GM19043 (cell line): ENCODE data around the gene LGALS8.
"Not testable (repeated sequence)": the region's sequence is repeated elsewhere in the genome, so short reads cannot be mapped to it uniquely, and the experiment has no call there.

Source experiments
- ATAC-seq: cut with Tn5 transposase; IDR thresholded peaks from one replicate; pipeline ENCODE4 v1.9.1; 2021; ENCODE audit warnings: low read depth; ENCODE audit not compliant: unreplicated experiment

The LGALS8 gene

GRCh38 chr1:236523704-236524141 is at the start of gene LGALS8:
Gene LGALS8, plus strand, starts transcription at chr1:236523982. Its CDS starts 2,089 bp downstream, at chr1:236526071.
- ATAC-seq: peak; percentile 60

GRCh38 chr1:236476019-236476418 is 47.8 kb upstream of the LGALS8 start:
- no peak for ATAC-seq

GRCh38 chr1:236480758-236481436 is 42.9 kb upstream of the LGALS8 start:
- ATAC-seq: no peak

- ATAC-seq: no peak
Measured at GRCh38 chr1:236484310-236484971, 39.3 kb upstream of the LGALS8 start.

DNA sequence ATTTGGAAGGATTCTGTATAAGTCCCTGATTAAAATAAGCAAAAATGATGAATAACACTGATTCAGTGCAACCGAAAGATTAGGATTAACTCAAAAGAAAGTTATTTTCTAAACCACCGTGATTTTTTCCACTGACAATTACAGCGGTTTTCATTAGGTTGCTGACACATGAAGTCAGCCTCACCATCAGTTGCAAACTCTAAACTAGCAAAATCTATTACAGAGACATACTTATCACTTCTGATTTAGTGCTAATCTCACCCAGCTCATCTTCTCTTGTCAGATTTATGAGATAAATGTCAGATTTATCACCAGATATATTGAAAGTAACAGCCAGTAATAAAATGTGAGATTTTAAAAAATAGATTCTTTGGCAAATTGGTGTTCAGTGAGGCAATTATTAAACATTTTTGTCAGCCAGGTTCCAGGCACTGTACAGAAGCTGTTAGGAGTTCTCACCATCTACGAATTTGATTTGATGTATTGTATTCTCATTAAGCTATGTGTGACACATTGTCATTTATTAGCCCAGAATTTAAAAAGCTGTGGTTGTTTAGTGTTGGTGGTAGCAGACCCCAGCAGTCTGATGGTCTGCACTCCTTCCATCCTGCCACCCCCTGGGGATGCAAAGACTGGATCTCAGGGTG is 37.3 kb upstream of the LGALS8 start:
- ATAC-seq: no peak

DNA sequence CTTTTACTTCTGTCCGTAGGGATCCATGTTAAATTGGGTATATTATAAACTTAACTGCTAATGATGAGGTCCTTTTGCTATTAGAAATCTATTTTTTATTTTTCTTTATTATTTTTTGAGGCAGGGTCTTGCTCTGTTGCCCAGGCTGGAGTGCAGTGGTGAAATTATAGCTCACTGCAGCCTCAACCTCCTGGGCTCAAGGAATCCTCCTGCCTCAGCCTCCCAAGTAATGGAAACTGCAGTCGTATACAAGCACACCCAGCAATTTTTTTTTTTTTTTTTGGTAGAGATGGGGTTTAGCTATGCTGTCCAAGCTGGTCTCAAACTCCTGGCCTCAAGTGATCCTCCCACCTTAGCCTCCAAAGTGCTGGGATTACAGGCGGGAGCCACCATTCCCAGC is 34.6 kb upstream of the LGALS8 start:
- ATAC-seq: not testable (repeated sequence)

GRCh38 chr1:236489710-236490377 is 33.9 kb upstream of the LGALS8 start:
- ATAC-seq: peak; percentile 60

- no peak for ATAC-seq
Measured at GRCh38 chr1:236491469-236492136, 32.2 kb upstream of the LGALS8 start.

DNA sequence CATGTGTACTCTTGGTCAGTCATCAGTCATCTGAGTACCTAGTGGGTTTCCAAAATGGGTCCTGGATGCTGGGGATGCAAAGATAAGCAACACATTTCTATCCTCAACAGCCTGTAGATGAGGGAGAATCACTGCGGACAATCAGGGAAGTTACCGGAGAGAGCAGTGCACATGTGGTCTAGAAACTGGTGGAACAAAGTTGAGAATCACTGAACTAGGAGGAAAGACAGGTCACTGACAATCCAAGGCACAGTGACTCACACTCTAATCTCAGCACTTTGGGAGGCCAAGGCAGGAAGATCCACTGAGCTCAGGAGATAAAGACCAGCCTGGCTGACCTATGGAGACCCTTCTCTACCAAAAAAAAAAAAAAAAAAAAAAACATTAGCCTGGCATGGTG is 31.4 kb upstream of the LGALS8 start:
- ATAC-seq: no peak

DNA sequence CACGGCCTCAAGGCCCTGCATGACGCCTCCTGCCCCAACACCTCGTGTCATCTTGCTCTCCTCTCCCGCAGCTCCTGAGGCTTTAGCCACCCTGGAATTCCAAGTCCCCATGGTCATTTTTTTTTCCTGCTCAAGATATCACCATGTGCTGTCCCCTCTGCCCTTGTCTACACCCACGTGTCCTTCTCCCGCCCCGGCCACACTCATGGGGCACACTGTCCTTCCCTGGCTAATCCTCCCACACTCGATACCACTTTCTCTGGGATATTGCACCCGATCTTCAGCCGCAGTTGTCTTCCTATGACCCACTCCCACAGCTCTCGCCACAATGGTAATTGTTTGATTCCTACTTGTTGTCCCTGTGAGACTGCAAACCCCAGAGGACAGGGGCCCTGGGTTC is 29.7 kb upstream of the LGALS8 start:
- ATAC-seq: no peak

GRCh38 chr1:236494586-236495466 is 29.0 kb upstream of the LGALS8 start:
- ATAC-seq: no peak

DNA sequence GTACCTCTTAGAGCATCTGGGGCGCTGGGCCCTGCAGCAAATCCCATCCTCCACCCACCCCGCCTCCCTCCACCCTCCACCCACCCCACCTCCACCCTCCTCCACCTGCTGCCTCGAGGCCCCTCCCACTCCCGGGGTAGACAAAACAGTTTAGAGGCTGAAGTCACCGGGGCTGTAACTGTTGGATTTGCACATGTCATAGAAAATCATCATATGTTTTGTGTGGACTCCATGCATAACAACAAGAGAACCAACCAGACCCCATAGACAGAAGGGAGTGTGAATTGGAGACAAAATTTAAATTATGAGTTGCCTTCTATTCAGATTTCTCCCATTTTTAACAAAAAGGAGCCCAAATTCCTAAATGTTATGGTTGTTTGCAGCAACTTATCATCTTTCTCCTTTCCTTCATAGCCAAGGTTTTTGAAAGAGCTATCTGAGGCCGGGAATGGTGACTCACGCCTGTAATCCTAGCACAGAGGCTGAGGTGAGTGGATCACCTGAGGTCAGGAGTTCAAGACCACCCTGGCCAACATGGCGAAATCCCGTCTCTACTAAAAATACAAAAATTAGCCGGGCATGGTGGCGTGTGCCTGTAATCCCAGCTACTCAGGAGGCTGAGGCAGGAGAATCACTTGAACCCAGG is 28.2 kb upstream of the LGALS8 start:
- ATAC-seq: no peak

- ATAC-seq: no peak
Measured at GRCh38 chr1:236497908-236498307, 25.9 kb upstream of the LGALS8 start.

DNA sequence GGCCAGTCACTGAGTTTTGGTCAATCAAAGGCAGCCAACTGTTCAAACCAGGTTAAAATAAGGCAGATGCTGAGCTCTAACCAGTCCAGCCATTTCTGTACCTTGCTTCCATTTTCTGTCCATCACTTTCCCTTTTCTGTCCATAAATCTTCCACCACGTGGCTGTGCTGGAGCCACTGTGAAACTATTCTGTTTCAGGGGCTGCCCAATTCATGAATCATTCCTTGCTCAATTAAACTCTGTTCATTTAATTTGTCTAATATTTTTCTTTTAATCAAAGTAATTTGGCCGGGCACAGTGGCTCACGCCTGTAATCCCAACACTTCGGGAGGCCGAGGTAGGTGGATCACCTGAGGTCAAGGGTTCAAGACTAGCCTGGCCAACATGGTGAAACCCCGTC is 22.7 kb upstream of the LGALS8 start:
- ATAC-seq: no peak

DNA sequence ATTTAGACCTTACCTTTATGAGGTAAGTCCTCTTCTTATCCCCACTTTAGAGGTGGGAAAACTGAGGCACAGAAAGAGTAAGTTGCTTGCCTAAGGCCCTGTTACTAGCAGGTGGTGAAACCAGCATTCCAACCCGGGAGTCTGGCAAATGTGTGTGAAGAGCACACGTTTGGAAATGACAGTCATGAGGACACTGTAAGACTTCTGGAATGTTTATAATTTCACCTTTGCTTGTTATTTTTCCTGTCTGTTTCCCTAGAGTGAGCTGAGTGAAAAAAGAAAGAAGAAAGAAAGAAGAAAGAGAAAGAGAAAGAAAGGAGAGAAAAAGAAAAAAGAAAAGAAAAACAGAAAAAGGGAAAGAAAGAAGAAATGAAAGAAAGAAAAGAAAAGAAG is 21.2 kb upstream of the LGALS8 start:
- no peak for ATAC-seq

DNA sequence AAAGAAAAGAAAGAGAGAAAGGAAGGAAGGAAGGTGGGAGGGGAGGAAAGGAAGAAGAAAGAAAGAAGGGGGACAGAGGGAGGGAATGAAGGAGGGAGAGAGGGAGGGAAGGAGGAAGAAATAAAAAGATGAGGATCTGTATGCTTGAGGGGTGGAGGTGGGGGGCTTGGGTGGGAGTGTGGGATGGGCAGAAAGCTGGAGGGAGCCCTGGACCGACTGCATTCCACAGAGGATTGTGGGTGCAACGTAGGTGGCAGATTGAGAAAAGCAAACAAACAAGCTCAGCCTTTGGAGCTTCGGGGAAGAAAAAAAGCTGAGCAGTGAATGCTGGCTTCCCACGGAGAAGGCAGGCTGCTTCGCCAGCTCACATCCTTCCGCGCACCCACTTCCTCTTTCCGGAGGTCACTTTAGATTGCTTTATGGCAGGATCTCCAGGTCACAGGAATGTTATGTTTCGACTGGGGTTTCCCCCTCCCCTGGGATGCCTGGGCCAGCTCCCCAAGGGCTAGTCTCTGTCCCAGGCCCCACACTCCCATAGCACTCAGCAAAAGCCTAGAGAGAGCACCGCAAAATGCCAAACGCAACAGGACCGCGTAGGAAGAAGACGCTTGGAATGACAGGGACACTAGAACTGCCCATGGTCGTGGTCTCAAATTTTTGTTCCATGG is 20.7 kb upstream of the LGALS8 start:
- ATAC-seq: no peak

GRCh38 chr1:236504338-236504737 is 19.4 kb upstream of the LGALS8 start:
- not testable (repeated sequence) for ATAC-seq

GRCh38 chr1:236507022-236507700 is 16.6 kb upstream of the LGALS8 start:
- ATAC-seq: no peak
